Parathyroid adenoma (tissue), 2 donors: ENCODE data around the gene VIL1.

Experiments used
- H2AFZ ChIP-seq: fragments of 300-600 bp; sonication (generic); one replicate; pipeline ENCODE4 v1.7.0; 2017; ENCODE audit warnings: antibody characterized with exemption, mild to moderate bottlenecking
- H3K27ac ChIP-seq: fragments of 300-600 bp; sonication (generic); one replicate; pipeline ENCODE4 v1.7.0; 2017
- H3K27me3 ChIP-seq: fragments of 300-600 bp; sonication (generic); one replicate; pipeline ENCODE4 v1.7.0; 2017; ENCODE audit warnings: low read length; ENCODE audit not compliant: control insufficient read depth, insufficient read depth
- H3K36me3 ChIP-seq: fragments of 300-600 bp; sonication (generic); one replicate; pipeline ENCODE4 v1.7.0; 2017; ENCODE audit warnings: low read length; ENCODE audit not compliant: control insufficient read depth, insufficient read depth
- H3K4me1 ChIP-seq: fragments of 300-600 bp; sonication (generic); one replicate; pipeline ENCODE4 v1.7.0; 2017; ENCODE audit warnings: control low read depth
- H3K4me2 ChIP-seq: fragments of 300-600 bp; sonication (generic); one replicate; pipeline ENCODE4 v1.7.0; 2017; ENCODE audit warnings: low read length
- H3K4me3 ChIP-seq: fragments of 300-600 bp; sonication (generic); one replicate; pipeline ENCODE4 v1.7.0; 2017; ENCODE audit warnings: low read depth, low read length
- H3K79me2 ChIP-seq: fragments of 300-600 bp; sonication (generic); one replicate; pipeline ENCODE4 v1.7.0; 2017; ENCODE audit warnings: control low read depth
- H3K9ac ChIP-seq: fragments of 300-600 bp; sonication (generic); one replicate; pipeline ENCODE4 v1.7.0; 2017; ENCODE audit warnings: mild to moderate bottlenecking
- H3K9me3 ChIP-seq: fragments of 300-600 bp; sonication (generic); one replicate; pipeline ENCODE4 v1.7.0; 2017; ENCODE audit warnings: low read length; ENCODE audit not compliant: control insufficient read depth
- TF ChIP-seq, protein P1 (sequence below): fragments of 300-600 bp; sonication (generic); IDR thresholded peaks from one replicate; pipeline ENCODE4 v1.7.0; 2017; ENCODE audit warnings: antibody characterized with exemption, mild to moderate bottlenecking
- donor health status: primary hyperparathyroidism.

VIL1 gene

DNA sequence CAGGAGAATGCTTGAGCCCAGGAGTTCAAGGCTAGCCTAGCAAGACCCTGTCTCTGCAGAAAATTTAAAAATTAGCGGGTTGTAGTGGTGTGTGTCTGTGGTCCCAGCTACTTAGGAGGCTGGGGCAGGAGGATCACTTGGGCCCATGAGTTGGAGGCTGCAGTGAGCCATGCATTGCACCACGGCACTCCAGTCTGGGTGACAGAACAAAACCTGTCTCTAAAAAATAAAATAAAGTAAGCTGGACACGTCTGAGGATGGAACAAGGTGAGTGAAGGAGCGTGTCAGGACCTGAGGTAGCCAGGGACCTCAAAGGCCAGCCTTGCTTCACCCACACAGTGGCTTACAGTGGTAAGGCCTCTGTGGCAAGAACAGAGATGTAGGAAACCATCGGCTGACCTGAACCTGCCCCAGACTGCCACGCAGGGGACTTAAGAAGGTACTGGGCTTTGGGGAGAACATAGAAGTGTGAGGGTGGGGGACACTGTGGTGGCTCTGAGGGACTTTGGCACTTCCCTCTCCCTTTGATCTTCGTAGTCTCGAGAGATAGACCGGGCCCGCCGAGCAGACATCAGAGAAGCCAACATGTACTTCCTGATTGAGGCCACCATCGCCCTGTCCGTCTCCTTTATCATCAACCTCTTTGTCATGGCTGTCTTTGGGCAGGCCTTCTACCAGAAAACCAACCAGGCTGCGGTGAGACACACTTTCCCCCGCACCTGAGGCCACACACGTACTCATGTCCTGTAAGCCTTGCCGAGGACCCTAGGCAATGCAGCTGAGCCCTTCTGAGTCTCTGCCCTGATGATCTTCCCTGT is 29.4 kb upstream of the VIL1 start:
- Histone ChIP-seq H3K79me2 (no peaks in the 10 kb centered on the region), H3K4me3 (no peak overlapping the region), H3K4me1 (no peaks in the 10 kb centered on the region), H2AFZ (no peak overlapping the region), H3K27ac (no peak overlapping the region), H3K4me2 (no peak overlapping the region), H3K9ac (no peak overlapping the region), H3K27me3 (no peaks in the 10 kb centered on the region), H3K36me3 (no peaks in the 10 kb centered on the region), H3K9me3 (no peaks in the 10 kb centered on the region)
- TF ChIP-seq, protein P1, sequence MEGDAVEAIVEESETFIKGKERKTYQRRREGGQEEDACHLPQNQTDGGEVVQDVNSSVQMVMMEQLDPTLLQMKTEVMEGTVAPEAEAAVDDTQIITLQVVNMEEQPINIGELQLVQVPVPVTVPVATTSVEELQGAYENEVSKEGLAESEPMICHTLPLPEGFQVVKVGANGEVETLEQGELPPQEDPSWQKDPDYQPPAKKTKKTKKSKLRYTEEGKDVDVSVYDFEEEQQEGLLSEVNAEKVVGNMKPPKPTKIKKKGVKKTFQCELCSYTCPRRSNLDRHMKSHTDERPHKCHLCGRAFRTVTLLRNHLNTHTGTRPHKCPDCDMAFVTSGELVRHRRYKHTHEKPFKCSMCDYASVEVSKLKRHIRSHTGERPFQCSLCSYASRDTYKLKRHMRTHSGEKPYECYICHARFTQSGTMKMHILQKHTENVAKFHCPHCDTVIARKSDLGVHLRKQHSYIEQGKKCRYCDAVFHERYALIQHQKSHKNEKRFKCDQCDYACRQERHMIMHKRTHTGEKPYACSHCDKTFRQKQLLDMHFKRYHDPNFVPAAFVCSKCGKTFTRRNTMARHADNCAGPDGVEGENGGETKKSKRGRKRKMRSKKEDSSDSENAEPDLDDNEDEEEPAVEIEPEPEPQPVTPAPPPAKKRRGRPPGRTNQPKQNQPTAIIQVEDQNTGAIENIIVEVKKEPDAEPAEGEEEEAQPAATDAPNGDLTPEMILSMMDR = no peak

GRCh38 chr2:218391202-218391601 is 27.7 kb upstream of the VIL1 start:
- no peaks in the 10 kb centered on the region for H3K79me2 ChIP-seq

DNA sequence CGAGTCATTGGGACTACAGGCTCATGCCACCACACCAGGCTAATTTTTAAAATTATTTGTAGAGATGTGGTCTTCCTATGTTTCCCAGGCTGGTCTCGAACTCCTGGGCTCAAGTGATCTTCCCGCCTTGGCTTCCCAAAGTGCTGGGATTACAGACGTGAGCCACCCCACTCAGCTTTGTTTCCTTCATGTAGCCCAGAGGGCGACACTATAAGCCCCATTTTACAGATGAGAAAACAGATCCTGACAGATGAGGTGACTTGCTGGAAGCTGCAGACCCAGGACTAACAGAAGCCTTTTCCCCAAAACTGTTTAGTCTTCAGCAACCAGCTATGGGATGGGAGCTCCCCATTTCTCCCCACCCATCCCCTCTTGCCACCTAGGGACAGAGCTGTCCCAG is 26.5 kb upstream of the VIL1 start:
- Histone ChIP-seq H3K4me3 (no peak overlapping the region), H3K4me1 (no peaks in the 10 kb centered on the region), H2AFZ (no peak overlapping the region), H3K79me2 (no peaks in the 10 kb centered on the region), H3K27ac (no peak overlapping the region), H3K4me2 (no peak overlapping the region), H3K9me3 (no peaks in the 10 kb centered on the region), H3K36me3 (no peaks in the 10 kb centered on the region), H3K9ac (no peak overlapping the region), H3K27me3 (no peaks in the 10 kb centered on the region)
- TF ChIP-seq, protein P1 = no peak

More at GRCh38 chr2:218391202-218391601, 27.7 kb upstream of the VIL1 start:
- no peak overlapping the region for H3K4me2 ChIP-seq
- no peak overlapping the region for H3K27ac ChIP-seq
- H3K9ac ChIP-seq = no peak overlapping the region
- H2AFZ ChIP-seq = no peak overlapping the region
- TF ChIP-seq, protein P1 = no peak
- no peak overlapping the region for H3K4me3 ChIP-seq
- H3K9me3 ChIP-seq = no peaks in the 10 kb centered on the region
- H3K4me1 ChIP-seq = no peaks in the 10 kb centered on the region
- H3K27me3 ChIP-seq = no peaks in the 10 kb centered on the region
- H3K36me3 ChIP-seq = no peaks in the 10 kb centered on the region

GRCh38 chr2:218392891-218393462 is 25.9 kb upstream of the VIL1 start:
- Histone ChIP-seq H3K4me1 (peaks cover under 1% of the 10 kb centered on the region), H3K27me3 (no peaks in the 10 kb centered on the region), H3K79me2 (no peaks in the 10 kb centered on the region), H3K4me2 (no peak overlapping the region), H2AFZ (no peak overlapping the region), H3K36me3 (no peaks in the 10 kb centered on the region), H3K4me3 (no peak overlapping the region), H3K9me3 (no peaks in the 10 kb centered on the region), H3K27ac (no peak overlapping the region), H3K9ac (no peak overlapping the region)
- TF ChIP-seq, protein P1 = no peak
